Osteocyte (in vitro differentiated cells): ENCODE results near the gene TDRD12. TPM values are rescaled to one million over a fixed set of nuclear protein-coding genes. Genes with fewer than 3 reads are reported as not detected.

ENCODE experiments used
- DNase-seq: peaks from one replicate; pipeline ENCODE4 v3.0.0; 2021; ENCODE audit warnings: mixed read lengths; ENCODE audit not compliant: unreplicated experiment; ENCODE audit errors: extremely low spot score
- H3K27ac Mint-ChIP-seq: one replicate; pipeline ENCODE4 v1.8.0; 2021; ENCODE audit warnings: mild to moderate bottlenecking, mixed read lengths; ENCODE audit not compliant: unreplicated experiment
- H3K27me3 Mint-ChIP-seq: one replicate; pipeline ENCODE4 v1.8.0; 2021; ENCODE audit warnings: mixed read lengths; ENCODE audit not compliant: unreplicated experiment
- H3K36me3 Mint-ChIP-seq: one replicate; pipeline ENCODE4 v1.8.0; 2021; ENCODE audit warnings: mixed read lengths; ENCODE audit not compliant: unreplicated experiment
- H3K4me1 Mint-ChIP-seq: one replicate; pipeline ENCODE4 v1.8.0; 2021; ENCODE audit warnings: mixed read lengths; ENCODE audit not compliant: unreplicated experiment
- H3K4me3 Mint-ChIP-seq: one replicate; pipeline ENCODE4 v1.8.0; 2021; ENCODE audit warnings: mild to moderate bottlenecking, moderate library complexity, mixed read lengths; ENCODE audit not compliant: unreplicated experiment
- H3K9me3 Mint-ChIP-seq: one replicate; pipeline ENCODE4 v1.8.0; 2021; ENCODE audit warnings: mixed read lengths; ENCODE audit not compliant: unreplicated experiment
- CTCF ChIP-seq: fragments of 200-600 bp; sonication (generic); IDR thresholded peaks from 2 replicates; pipeline ENCODE4 v1.5.0; 2021; ENCODE audit warnings: antibody characterized with exemption, mild to moderate bottlenecking, moderate library complexity
- total RNA-seq: library from RNA; stranded (reverse); gene quantifications from 2 replicates; pipeline ENCODE4 v1.2.1, GENCODE V29; 2021

TDRD12 gene
- total RNA-seq, 1 donor from 2014 or later = 0.11 TPM

GRCh38 chr19:32748497-32748896 is 28.9 kb downstream of the TDRD12 start:
- peaks cover 7% of the 10 kb centered on the region for H3K27me3 Mint-ChIP-seq

GRCh38 chr19:32748948-32749347 is 29.4 kb downstream of the TDRD12 start:
- H3K36me3 Mint-ChIP-seq = no peaks in the 10 kb centered on the region
- no peaks in the 10 kb centered on the region for H3K9me3 Mint-ChIP-seq
- peaks cover 7% of the 10 kb centered on the region for H3K27me3 Mint-ChIP-seq
- TF ChIP-seq CTCF = no peak
- H3K4me1 Mint-ChIP-seq = no peaks in the 10 kb centered on the region
- no peak overlapping the region for H3K27ac Mint-ChIP-seq
- DNase-seq = no peak
- H3K4me3 Mint-ChIP-seq = no peak overlapping the region

More at GRCh38 chr19:32748497-32748896, 28.9 kb downstream of the TDRD12 start:
- Mint-ChIP-seq H3K9me3 (no peaks in the 10 kb centered on the region), H3K4me1 (no peaks in the 10 kb centered on the region), H3K27ac (no peak overlapping the region), H3K36me3 (no peaks in the 10 kb centered on the region), H3K4me3 (no peak overlapping the region)
- TF ChIP-seq CTCF = no peak
- no peak for DNase-seq

- H3K4me3 Mint-ChIP-seq = no peak overlapping the region
- no peak overlapping the region for H3K27ac Mint-ChIP-seq
- no peaks in the 10 kb centered on the region for H3K36me3 Mint-ChIP-seq
- no peak for TF ChIP-seq CTCF
- DNase-seq = no peak
- H3K4me1 Mint-ChIP-seq = no peaks in the 10 kb centered on the region
- no peaks in the 10 kb centered on the region for H3K9me3 Mint-ChIP-seq
- H3K27me3 Mint-ChIP-seq = peaks cover 7% of the 10 kb centered on the region
Measured at GRCh38 chr19:32749361-32749760, 29.8 kb downstream of the TDRD12 start.

- no peaks in the 10 kb centered on the region for H3K9me3 Mint-ChIP-seq
- peaks cover 7% of the 10 kb centered on the region for H3K27me3 Mint-ChIP-seq
- DNase-seq = no peak
- H3K4me3 Mint-ChIP-seq = no peak overlapping the region
- no peaks in the 10 kb centered on the region for H3K4me1 Mint-ChIP-seq
- no peak overlapping the region for H3K27ac Mint-ChIP-seq
- no peak for TF ChIP-seq CTCF
- H3K36me3 Mint-ChIP-seq = no peaks in the 10 kb centered on the region
Measured at GRCh38 chr19:32750441-32751055, 31.0 kb downstream of the TDRD12 start.

GRCh38 chr19:32751066-32751465 is 31.5 kb downstream of the TDRD12 start:
- no peak overlapping the region for H3K4me3 Mint-ChIP-seq
- H3K36me3 Mint-ChIP-seq = no peaks in the 10 kb centered on the region
- peaks cover 7% of the 10 kb centered on the region for H3K27me3 Mint-ChIP-seq
- H3K27ac Mint-ChIP-seq = no peak overlapping the region
- no peaks in the 10 kb centered on the region for H3K4me1 Mint-ChIP-seq
- TF ChIP-seq CTCF = no peak
- H3K9me3 Mint-ChIP-seq = no peaks in the 10 kb centered on the region
- no peak for DNase-seq
